Tibial nerve (tissue), 4 donors: ENCODE data around the gene CCDC148. TPM values are rescaled to one million over a fixed set of nuclear protein-coding genes. Genes with fewer than 3 reads are reported as not detected.

ENCODE experiments used
- DNase-seq, 2 donors: peaks; one replicate each; pipeline ENCODE4 v3.0.0-alpha.2; 2019; ENCODE audit warnings: low spot score in 2 of 2
- H3K27ac ChIP-seq, 4 donors: fragments of 200-600 bp; sonication (generic) in 3 of 4; one replicate each; pipeline ENCODE4 v1.5.1; 2017 to 2019; ENCODE audit warnings: mild to moderate bottlenecking in 1 of 4
- H3K27me3 ChIP-seq, 2 donors: fragments of 200-600 bp; sonication (generic) in 1 of 2; one replicate each; pipeline versions ENCODE4 v1.5.1 to v1.6.0; 2017 to 2019
- H3K36me3 ChIP-seq, 3 donors: fragments of 200-600 bp; sonication (generic); one replicate each; pipeline ENCODE4 v1.5.1; 2018 to 2019
- H3K4me1 ChIP-seq, 4 donors: fragments of 200-600 bp; sonication (generic) in 3 of 4; one replicate each; pipeline ENCODE4 v1.5.1; 2017 to 2019
- H3K4me3 ChIP-seq, 4 donors: fragments of 200-600 bp; sonication (generic) in 3 of 4; one replicate each; pipeline ENCODE4 v1.5.1; 2017 to 2019; ENCODE audit warnings: mild to moderate bottlenecking in 1 of 4, moderate library complexity in 1 of 4
- H3K9me3 ChIP-seq, 4 donors: fragments of 200-600 bp; sonication (generic) in 3 of 4; one replicate each; pipeline ENCODE4 v1.5.1; 2017 to 2019
- EP300 ChIP-seq, 2 donors: sonication (generic); formaldehyde crosslinking; IDR thresholded peaks; one replicate each; pipeline ENCODE4 v1.6.1; 2017; ENCODE audit warnings: antibody characterized with exemption in 2 of 2, mild to moderate bottlenecking in 1 of 2
- POLR2A ChIP-seq, 2 donors: fragments of 450-650 bp; IDR thresholded peaks; one replicate each; pipeline ENCODE4 v1.6.1; 2017; ENCODE audit warnings: antibody characterized with exemption in 2 of 2, mild to moderate bottlenecking in 2 of 2, moderate library complexity in 2 of 2
- WGBS, 2 donors: methylation state at CpG; one replicate each; pipeline ENCODE4 v1.1.5; 2018; 5-methylcytosine and 5-hydroxymethylcytosine counted together
- total RNA-seq, 4 donors: library from RNA; depleted of rRNA; stranded (reverse); fragments of >200 nt; gene quantifications; one replicate each; pipeline ENCODE4 v1.1.0, GENCODE V29; 2016
- TF ChIP-seq, protein P1 (sequence below), 5 experiments: fragments of 200-600 bp in 3 of 5; fragments of 450-650 bp in 2 of 5; sonication (generic) in 3 of 5; IDR thresholded peaks; one replicate each; pipeline ENCODE4 v1.5.1; 2016 to 2019; ENCODE audit warnings: antibody characterized with exemption in 5 of 5, mild to moderate bottlenecking in 3 of 5, moderate library complexity in 2 of 5

The CCDC148 gene
- total RNA-seq, 4 donors from 2014 or later, result 0.30 to 2.5 (median 1.9) TPM

GRCh38 chr2:158297606-158298005 lies 158.9 kb downstream of the CCDC148 start:
- WGBS, 2 donors, result 36 to 47% methylated on average over 1 of the region's 1 CpG

DNA sequence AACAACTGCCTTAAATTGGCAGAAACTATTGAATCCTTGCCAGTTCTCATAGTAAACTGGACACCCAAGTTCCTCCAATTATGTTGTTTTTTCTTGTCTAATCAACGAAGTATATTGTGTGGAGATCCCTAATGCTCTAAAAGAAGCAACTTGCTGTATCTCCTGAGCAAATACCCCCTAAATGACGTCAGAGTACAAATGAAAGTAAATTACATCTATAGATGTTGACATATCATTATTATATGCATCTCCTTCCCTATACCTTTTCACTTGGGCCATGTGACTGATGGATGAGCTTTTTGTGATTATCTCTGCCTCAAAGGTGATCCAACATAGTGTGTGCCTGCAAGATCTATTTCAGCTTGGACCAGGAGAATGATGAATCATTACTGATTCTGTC lies 159.4 kb downstream of the CCDC148 start:
- H3K27ac ChIP-seq, result no peak overlapping the region
- no peaks in the 10 kb centered on the region for H3K27me3 ChIP-seq
- WGBS, 2 donors, result 56 to 58% methylated on average over 2 of the region's 2 CpGs
- H3K4me3 ChIP-seq, result no peak overlapping the region
- H3K4me1 ChIP-seq, result no peaks in the 10 kb centered on the region
- TF ChIP-seq EP300 (IDR thresholded peaks at IDR 0.05), result no peak
- TF ChIP-seq, protein P1, sequence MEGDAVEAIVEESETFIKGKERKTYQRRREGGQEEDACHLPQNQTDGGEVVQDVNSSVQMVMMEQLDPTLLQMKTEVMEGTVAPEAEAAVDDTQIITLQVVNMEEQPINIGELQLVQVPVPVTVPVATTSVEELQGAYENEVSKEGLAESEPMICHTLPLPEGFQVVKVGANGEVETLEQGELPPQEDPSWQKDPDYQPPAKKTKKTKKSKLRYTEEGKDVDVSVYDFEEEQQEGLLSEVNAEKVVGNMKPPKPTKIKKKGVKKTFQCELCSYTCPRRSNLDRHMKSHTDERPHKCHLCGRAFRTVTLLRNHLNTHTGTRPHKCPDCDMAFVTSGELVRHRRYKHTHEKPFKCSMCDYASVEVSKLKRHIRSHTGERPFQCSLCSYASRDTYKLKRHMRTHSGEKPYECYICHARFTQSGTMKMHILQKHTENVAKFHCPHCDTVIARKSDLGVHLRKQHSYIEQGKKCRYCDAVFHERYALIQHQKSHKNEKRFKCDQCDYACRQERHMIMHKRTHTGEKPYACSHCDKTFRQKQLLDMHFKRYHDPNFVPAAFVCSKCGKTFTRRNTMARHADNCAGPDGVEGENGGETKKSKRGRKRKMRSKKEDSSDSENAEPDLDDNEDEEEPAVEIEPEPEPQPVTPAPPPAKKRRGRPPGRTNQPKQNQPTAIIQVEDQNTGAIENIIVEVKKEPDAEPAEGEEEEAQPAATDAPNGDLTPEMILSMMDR (IDR thresholded peaks at IDR 0.05), result no peak
- TF ChIP-seq POLR2A (IDR thresholded peaks at IDR 0.05), result no peak
- H3K9me3 ChIP-seq, result peaks cover 0 to 13% (median 6%) of the 10 kb centered on the region in 4 donors
- DNase-seq, result no peak
- no peaks in the 10 kb centered on the region for H3K36me3 ChIP-seq

More at GRCh38 chr2:158297606-158298005, 158.9 kb downstream of the CCDC148 start:
- TF ChIP-seq, protein P1 (IDR thresholded peaks at IDR 0.05), result no peak
- TF ChIP-seq EP300 (IDR thresholded peaks at IDR 0.05) (no peak), POLR2A (IDR thresholded peaks at IDR 0.05) (no peak)
- Histone ChIP-seq H3K27ac (no peak overlapping the region), H3K9me3 (peaks cover 0 to 13% (median 6%) of the 10 kb centered on the region in 4 donors), H3K4me3 (no peak overlapping the region), H3K36me3 (no peaks in the 10 kb centered on the region), H3K27me3 (no peaks in the 10 kb centered on the region), H3K4me1 (no peaks in the 10 kb centered on the region)
- DNase-seq, result no peak

DNA sequence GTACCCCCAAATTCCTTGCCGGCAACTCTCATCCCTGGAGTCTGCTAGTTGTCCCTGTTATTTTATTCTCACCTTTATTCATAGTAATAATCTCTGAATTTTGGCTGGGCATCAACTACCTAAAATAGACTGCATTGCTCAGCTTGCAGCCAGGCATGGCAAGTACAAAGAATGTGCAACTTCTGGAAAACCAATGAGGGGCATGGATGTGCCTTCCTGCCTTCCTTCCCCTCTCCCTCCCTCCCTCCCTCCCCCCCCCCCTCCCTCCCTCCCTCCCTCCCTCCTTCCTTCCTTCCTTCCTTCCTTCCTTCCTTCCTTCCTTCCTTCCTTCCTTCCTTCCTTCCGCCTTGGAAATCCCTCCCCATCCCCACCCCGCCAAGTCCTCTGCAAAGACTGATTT lies 162.8 kb downstream of the CCDC148 start:
- Histone ChIP-seq H3K36me3 (no peaks in the 10 kb centered on the region), H3K4me3 (no peak overlapping the region), H3K27ac (no peak overlapping the region), H3K9me3 (peaks cover 0 to 8% (median 2%) of the 10 kb centered on the region in 4 donors), H3K27me3 (no peaks in the 10 kb centered on the region), H3K4me1 (no peaks in the 10 kb centered on the region)
- DNase-seq, result no peak
- TF ChIP-seq POLR2A (IDR thresholded peaks at IDR 0.05) (no peak), EP300 (IDR thresholded peaks at IDR 0.05) (no peak)
- TF ChIP-seq, protein P1 (IDR thresholded peaks at IDR 0.05), result no peak
- 95 to 100% methylated on average over 3 of the region's 3 CpGs for WGBS, 2 donors

DNA sequence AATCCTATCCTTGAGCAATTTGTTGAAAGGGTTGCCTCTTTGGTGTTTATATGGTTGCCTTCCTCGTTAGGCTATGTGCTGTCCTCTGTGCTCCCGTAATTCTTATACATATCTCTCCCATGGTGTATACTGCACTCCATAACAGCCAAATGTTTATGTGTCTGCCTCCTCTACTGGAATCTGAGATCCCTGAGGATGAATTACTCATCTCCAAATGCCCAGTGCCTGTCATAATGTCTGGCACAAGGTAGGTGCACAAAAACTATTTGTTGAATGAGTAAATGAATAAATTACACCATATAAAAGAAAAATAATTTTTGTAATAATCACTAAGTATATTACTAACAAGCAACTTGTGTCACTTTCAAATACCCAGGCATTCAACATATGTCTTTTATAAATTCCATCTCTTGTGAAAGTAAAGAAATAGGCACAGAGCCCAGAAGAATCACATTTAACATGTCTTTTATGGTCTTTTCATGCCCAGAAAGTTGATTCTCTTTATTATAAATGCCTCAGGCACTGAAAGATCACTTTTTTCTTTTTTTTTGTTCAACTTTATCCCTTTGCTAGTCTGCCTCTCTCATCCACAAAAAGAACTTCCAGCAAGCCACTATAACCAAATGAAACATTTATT lies 164.9 kb downstream of the CCDC148 start:
- no peaks in the 10 kb centered on the region for H3K4me1 ChIP-seq
- H3K27me3 ChIP-seq, result no peaks in the 10 kb centered on the region
- no peaks in the 10 kb centered on the region for H3K36me3 ChIP-seq
- no peak for DNase-seq
- WGBS, 2 donors, result 62 to 75% methylated on average over 2 of the region's 2 CpGs
- TF ChIP-seq, protein P1 (IDR thresholded peaks at IDR 0.05), result no peak
- no peak for TF ChIP-seq POLR2A (IDR thresholded peaks at IDR 0.05)
- TF ChIP-seq EP300 (IDR thresholded peaks at IDR 0.05), result no peak
- H3K4me3 ChIP-seq, result no peak overlapping the region
- no peak overlapping the region for H3K27ac ChIP-seq
- H3K9me3 ChIP-seq, result peaks cover 0 to 10% (median 0%) of the 10 kb centered on the region in 4 donors

DNA sequence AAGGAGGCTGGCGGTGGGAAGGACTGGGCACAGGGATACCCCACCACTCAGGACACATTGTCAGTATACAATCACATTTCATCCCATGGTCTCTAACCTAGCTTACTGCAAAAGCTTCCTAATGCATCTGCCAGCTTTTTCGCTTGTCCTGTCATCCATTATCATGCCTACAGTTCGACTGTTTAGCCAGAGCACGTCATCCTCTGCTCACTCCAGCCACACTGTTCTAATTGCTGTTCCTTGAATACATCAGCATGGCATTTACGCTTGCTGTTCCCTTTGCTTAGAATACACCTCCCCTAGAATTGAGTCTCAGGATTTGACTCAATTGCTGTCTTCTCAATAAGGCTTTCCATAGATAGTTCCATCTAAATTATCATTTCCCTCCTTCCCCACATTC lies 166.3 kb downstream of the CCDC148 start:
- Histone ChIP-seq H3K36me3 (no peaks in the 10 kb centered on the region), H3K4me1 (no peaks in the 10 kb centered on the region), H3K9me3 (peaks cover 0 to 10% (median 0%) of the 10 kb centered on the region in 4 donors), H3K27ac (no peak overlapping the region), H3K4me3 (no peak overlapping the region), H3K27me3 (no peaks in the 10 kb centered on the region)
- DNase-seq, result no peak
- TF ChIP-seq POLR2A (IDR thresholded peaks at IDR 0.05), result no peak
- TF ChIP-seq, protein P1 (IDR thresholded peaks at IDR 0.05), result no peak
- WGBS, 2 donors, result 81 to 87% methylated on average over 5 of the region's 5 CpGs
